Activated naive CD4-positive, alpha-beta T cell treated with anti-CD3 and anti-CD28 coated beads, Interleukin-2, amount 50 U/mL, for 72 hours (primary cell): ENCODE data around the gene PKD2L1. TPM values are rescaled to one million over a fixed set of nuclear protein-coding genes. Genes with fewer than 3 reads are reported as not detected.

Source experiments
- ATAC-seq, 2 donors: fragments of 150-1000 bp; cut with Tn5 transposase; 2 replicates each; pipeline ENCODE4 v1.10.0; 2021; ENCODE audit warnings: mild to moderate bottlenecking in 2 of 2, moderate library complexity in 2 of 2
- DNase-seq, 2 donors: peaks; one replicate each; pipeline ENCODE4 v3.0.0; 2021 to 2022; ENCODE audit warnings: low spot score in 2 of 2
- H3K27ac Mint-ChIP-seq, 2 donors: one replicate each; pipeline ENCODE4 v1.8.0; 2022; ENCODE audit warnings: mild to moderate bottlenecking in 2 of 2, mixed read lengths in 2 of 2
- H3K36me3 Mint-ChIP-seq, 2 donors: one replicate each; pipeline ENCODE4 v1.8.0; 2022; ENCODE audit warnings: mixed read lengths in 2 of 2
- H3K9me3 Mint-ChIP-seq, 2 donors: one replicate each; pipeline ENCODE4 v1.8.0; 2022; ENCODE audit warnings: mixed read lengths in 2 of 2
- total RNA-seq, 2 donors: library from RNA; stranded (reverse); gene quantifications; one replicate each; pipeline ENCODE4 v1.2.3, GENCODE V29; 2022

PKD2L1 gene
- total RNA-seq, 2 donors from 2014 or later = 0.10 TPM; not detected in 1

GRCh38 chr10:100359529-100360150 lies 29.6 kb upstream of the PKD2L1 start:
- H3K27ac Mint-ChIP-seq = no peak overlapping the region
- DNase-seq = no peak

GRCh38 chr10:100359030-100359432 lies 29.0 kb upstream of the PKD2L1 start:
- no peak overlapping the region for H3K27ac Mint-ChIP-seq
- no peaks in the 10 kb centered on the region for H3K9me3 Mint-ChIP-seq
- peaks cover 63 to 77% of the 10 kb centered on the region in 2 donors for H3K36me3 Mint-ChIP-seq
- no peak for DNase-seq
- no peak for ATAC-seq

More at GRCh38 chr10:100359529-100360150, 29.6 kb upstream of the PKD2L1 start:
- ATAC-seq = no peak
- H3K36me3 Mint-ChIP-seq = peaks cover 57 to 71% of the 10 kb centered on the region in 2 donors
- no peaks in the 10 kb centered on the region for H3K9me3 Mint-ChIP-seq

- ATAC-seq (no peak), DNase-seq (no peak)
- Mint-ChIP-seq H3K9me3 (no peaks in the 10 kb centered on the region), H3K27ac (peak overlapping the region in 1 of 2 donors; percentile 73), H3K36me3 (peaks cover 66 to 85% of the 10 kb centered on the region in 2 donors)
Measured at GRCh38 chr10:100357059-100357858, 27.2 kb upstream of the PKD2L1 start.

GRCh38 chr10:100356067-100357017 lies 26.3 kb upstream of the PKD2L1 start:
- no peaks in the 10 kb centered on the region for H3K9me3 Mint-ChIP-seq
- DNase-seq (no peak), ATAC-seq (no peak)
- H3K27ac Mint-ChIP-seq = no peak overlapping the region
- peaks cover 68 to 85% of the 10 kb centered on the region in 2 donors for H3K36me3 Mint-ChIP-seq

- ATAC-seq (no peak), DNase-seq (no peak)
- Mint-ChIP-seq H3K27ac (no peak overlapping the region), H3K36me3 (peaks cover 67 to 85% of the 10 kb centered on the region in 2 donors), H3K9me3 (no peaks in the 10 kb centered on the region)
Measured at GRCh38 chr10:100355086-100355485, 25.1 kb upstream of the PKD2L1 start.

- Mint-ChIP-seq H3K36me3 (peaks cover 67 to 85% of the 10 kb centered on the region in 2 donors), H3K9me3 (no peaks in the 10 kb centered on the region), H3K27ac (no peak overlapping the region)
- ATAC-seq (no peak), DNase-seq (no peak)
Measured at GRCh38 chr10:100353770-100354485, 23.9 kb upstream of the PKD2L1 start.

GRCh38 chr10:100350914-100351485 lies 21.0 kb upstream of the PKD2L1 start:
- peak overlapping the region in 1 of 2 donors; percentile 39 for H3K27ac Mint-ChIP-seq
- peaks cover 72 to 91% of the 10 kb centered on the region in 2 donors for H3K36me3 Mint-ChIP-seq
- DNase-seq (no peak), ATAC-seq (no peak)
- H3K9me3 Mint-ChIP-seq = no peaks in the 10 kb centered on the region

- DNase-seq (no peak), ATAC-seq (no peak)
- peak overlapping the region; percentile 24 to 47 for H3K27ac Mint-ChIP-seq
- H3K9me3 Mint-ChIP-seq = no peaks in the 10 kb centered on the region
- peaks cover 61 to 84% of the 10 kb centered on the region in 2 donors for H3K36me3 Mint-ChIP-seq
Measured at GRCh38 chr10:100349672-100350071, 19.6 kb upstream of the PKD2L1 start.

GRCh38 chr10:100349087-100349486 lies 19.1 kb upstream of the PKD2L1 start:
- peaks cover 55 to 78% of the 10 kb centered on the region in 2 donors for H3K36me3 Mint-ChIP-seq
- H3K9me3 Mint-ChIP-seq = no peaks in the 10 kb centered on the region
- H3K27ac Mint-ChIP-seq = peak overlapping the region; percentile 22 to 24
- ATAC-seq (no peak), DNase-seq (no peak)

- Mint-ChIP-seq H3K36me3 (peaks cover 52 to 71% of the 10 kb centered on the region in 2 donors), H3K9me3 (no peaks in the 10 kb centered on the region), H3K27ac (peak overlapping the region; percentile 78 to 93)
- DNase-seq = no peak
- no peak for ATAC-seq
Measured at GRCh38 chr10:100348389-100348927, 18.4 kb upstream of the PKD2L1 start.

GRCh38 chr10:100347568-100348195 lies 17.7 kb upstream of the PKD2L1 start:
- H3K27ac Mint-ChIP-seq = peak overlapping the region; percentile 78 to 93
- H3K9me3 Mint-ChIP-seq = no peaks in the 10 kb centered on the region
- DNase-seq (no peak), ATAC-seq (no peak)
- peaks cover 47 to 64% of the 10 kb centered on the region in 2 donors for H3K36me3 Mint-ChIP-seq

- ATAC-seq (peak; percentile 94 to 95), DNase-seq (peak; percentile 79 to 91)
- Mint-ChIP-seq H3K36me3 (peaks cover 40 to 57% of the 10 kb centered on the region in 2 donors), H3K9me3 (no peaks in the 10 kb centered on the region), H3K27ac (peak within 1 kb of the TSS; percentile 78 to 93)
Measured at GRCh38 chr10:100346765-100347567, 16.9 kb upstream of the PKD2L1 start, which contains the start of gene SCD. TSS of gene SCD (plus strand) at chr10:100347233. CDS start at chr10:100347505, 272 bp downstream.

- peak; percentile 75 to 80 for DNase-seq
- no peaks in the 10 kb centered on the region for H3K9me3 Mint-ChIP-seq
- ATAC-seq = peak; percentile 76 to 78
- H3K27ac Mint-ChIP-seq = peak overlapping the region; percentile 78 to 82
- peaks cover 37 to 50% of the 10 kb centered on the region in 2 donors for H3K36me3 Mint-ChIP-seq
Measured at GRCh38 chr10:100346351-100346764, 16.3 kb upstream of the PKD2L1 start.
